GM21526 (cell line): ENCODE results near the gene CADPS2.

Experiments
- ATAC-seq: cut with Tn5 transposase; IDR thresholded peaks from one replicate; pipeline ENCODE4 v1.9.1; 2021; ENCODE audit warnings: moderate library complexity; ENCODE audit not compliant: unreplicated experiment, low FRiP score

CADPS2 gene

DNA sequence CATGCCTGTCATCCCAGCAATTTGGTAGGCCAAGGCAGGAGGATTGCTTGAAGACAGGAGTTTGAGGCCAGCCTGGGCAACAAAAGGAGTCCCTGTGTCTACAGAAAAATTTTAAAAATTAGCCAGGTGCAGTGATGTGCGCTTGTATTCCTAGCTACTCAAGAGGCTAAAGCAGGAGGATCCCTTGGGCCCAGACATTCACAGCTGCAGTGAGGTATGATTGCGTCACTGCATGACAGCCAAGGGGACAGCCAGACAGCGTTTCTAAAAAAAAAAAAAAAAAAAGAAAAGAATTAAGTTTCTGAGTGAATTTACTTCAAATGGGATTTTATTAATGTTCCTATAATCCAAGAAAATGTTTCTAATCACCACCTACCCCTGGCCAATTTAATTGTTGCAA, 96.1 kb downstream of the CADPS2 start:
- ATAC-seq = no peak

DNA sequence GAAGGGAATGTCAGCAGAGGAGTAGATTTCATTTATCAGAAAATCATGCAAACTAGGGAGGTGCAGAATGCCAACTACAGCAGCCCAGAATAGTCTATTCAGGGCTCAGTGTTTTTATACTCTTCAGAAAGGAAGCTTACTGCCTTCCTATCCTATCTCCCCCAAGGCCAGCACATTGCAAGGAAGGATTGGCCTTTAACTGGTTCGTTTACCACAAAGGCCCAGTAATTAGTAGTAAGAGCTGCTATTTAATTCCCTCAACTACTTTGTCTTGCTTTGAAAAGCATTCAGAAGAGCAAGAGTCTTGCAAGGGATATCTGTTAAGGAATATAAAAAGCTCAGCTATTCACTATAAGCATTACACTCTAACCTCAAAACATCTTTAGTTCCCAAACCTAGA, 97.1 kb downstream of the CADPS2 start:
- no peak for ATAC-seq

DNA sequence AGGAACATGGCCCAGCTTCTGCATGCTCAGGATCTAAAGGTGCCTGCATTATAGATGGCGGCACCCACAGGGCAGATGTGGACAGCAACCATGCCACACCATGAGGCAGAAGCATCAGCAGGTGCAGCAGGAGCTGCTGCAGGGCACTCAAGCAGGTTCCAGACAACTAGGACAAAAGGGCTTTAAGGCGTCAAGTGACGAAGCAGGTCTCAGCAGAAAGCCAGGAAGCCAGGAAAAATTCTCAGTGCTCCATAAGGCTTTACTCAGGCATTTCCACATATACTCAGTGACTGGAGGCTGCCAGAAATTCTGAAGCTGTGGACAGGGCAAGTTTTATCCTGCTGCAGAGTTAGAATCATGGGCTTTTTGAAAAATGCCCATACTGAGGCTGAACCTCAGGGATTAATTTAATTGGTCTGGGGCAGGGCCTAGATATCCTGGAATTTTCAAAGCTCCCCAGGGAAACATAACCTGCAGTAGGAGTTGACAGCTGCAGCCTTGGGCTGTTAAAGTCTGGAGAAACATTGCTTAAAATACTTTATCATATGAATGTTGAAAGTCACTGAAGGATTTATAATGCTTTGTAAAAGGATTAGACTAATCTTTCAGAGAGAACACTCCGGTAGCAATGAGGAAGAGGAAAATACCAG, 115.4 kb downstream of the CADPS2 start:
- ATAC-seq = no peak

DNA sequence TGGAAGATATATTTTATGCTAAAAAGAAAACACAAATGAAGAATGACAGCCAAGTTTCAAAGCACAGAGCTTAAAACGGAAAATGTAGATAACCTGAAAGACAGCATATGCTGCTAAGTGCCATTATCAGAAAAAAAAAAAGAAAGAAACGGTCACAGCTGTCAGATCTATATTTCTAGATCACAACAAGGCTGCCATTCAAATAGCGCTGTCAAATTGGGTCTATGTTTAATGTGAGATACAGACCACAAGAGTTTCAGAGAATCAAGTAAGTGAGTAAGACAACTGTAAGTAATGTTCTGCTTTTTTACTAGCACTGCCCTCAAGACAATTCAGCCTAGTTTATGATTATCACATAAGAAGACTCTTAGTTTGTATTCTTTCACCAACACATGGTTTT, 117.4 kb downstream of the CADPS2 start:
- ATAC-seq = no peak

DNA sequence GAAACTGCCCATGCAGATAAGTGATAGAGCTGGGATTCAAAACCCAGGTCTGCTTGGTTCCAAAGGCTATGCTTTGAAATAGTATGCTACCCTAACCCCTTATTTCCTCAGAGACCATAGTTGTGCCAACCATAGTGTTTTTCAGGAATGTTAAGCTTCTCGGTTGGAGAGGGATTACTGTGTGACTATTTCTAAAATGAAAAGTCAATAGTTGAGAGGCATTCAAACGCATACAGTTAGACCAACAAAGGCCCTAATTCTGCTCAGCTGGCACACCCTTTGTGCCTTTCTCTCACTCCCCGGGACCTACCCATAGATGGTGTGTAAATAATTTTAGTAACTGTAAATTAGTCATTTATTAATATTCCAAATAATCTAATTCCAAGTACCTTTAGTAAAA, 118.9 kb downstream of the CADPS2 start:
- ATAC-seq = no peak

DNA sequence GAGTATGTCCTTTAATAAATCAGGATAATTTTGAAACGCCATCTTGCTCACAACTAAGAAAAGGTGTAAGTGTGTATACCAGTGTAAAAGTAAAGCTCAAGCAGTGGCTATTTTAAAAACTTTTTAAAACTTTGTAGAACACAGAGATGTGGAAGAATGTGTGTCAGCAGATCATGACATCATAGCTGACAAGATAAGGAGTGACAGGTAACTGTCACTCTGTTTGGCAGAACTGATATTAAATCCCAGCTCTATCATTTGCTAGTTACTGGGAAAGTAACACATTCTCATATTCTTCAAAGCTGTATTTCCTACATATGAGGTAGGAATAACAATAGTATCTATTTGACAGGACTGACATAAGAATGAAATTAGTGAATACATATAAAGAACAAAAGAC, 119.7 kb downstream of the CADPS2 start:
- ATAC-seq = no peak

DNA sequence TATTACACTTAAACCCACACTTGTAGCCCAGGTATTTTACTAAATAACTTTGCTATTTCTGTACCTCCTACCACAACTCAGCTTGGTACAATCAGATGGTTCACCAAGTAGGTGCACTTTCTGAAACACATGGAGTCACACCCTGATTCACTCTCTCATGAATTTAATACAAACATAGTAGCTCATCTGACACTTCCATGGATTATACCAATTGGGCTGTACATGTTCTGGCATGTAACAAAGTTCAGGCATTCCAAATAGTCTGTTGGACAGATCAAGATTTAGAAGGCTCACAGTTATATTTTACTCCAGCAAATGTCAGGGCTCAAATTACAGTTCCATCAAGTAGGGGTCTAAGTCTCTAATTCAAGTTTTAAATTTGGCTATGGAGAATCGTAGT, 121.4 kb downstream of the CADPS2 start:
- ATAC-seq = no peak

DNA sequence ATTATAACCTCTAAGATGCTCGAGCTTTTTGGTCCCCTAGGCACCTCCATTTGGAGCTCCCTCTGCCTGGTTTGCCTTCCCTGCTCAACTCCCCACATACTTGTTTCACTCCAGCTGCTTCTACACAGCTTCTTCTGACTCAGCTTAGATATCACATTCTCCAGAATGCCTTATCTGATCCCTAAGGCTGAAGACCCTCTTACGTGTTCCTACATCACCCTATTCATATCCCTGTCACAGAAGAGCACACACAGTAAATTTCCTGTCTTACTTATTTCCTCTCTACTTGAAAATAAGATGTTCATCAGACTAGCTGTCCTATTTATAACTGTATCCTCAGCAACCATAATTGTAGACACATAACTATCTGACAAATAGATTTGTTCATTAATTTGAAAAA, 122.2 kb downstream of the CADPS2 start:
- no peak for ATAC-seq

DNA sequence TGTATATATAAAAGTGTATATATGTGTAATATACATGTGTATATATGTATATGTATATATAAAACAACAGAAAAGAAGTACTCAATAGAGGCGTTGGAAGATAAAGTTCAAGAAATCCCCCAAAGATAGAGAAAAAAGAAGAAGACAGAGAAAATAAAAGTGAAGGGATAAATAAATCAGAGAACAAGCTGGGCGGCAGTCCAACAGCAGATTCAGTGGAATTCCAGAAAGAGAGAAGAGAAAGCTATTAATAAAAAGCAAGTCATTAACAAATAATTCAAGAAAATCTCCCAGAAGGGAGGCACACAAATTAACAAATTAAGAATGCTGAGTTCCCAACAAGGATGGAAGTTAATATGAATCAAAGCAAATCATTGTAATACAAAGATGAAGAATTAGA, 124.2 kb downstream of the CADPS2 start:
- ATAC-seq = no peak

DNA sequence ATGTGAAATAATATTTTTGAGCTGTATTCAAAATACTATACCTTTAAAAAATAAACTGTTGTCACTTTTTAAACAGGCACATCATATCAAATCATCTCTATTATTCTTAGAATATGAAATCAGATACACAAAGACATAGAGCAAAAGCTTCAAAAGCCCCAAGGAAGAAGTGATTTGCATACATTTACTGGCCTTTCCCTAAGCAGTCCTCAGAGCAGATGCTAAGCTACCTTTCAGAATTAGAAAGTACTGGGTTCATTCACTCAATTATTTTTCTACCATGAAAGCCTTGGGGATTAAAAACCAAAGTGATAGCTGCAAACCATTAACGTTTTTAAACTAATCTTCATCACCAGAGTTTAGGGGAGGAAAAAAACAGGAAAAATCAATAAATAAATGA, 127.8 kb downstream of the CADPS2 start:
- no peak for ATAC-seq

DNA sequence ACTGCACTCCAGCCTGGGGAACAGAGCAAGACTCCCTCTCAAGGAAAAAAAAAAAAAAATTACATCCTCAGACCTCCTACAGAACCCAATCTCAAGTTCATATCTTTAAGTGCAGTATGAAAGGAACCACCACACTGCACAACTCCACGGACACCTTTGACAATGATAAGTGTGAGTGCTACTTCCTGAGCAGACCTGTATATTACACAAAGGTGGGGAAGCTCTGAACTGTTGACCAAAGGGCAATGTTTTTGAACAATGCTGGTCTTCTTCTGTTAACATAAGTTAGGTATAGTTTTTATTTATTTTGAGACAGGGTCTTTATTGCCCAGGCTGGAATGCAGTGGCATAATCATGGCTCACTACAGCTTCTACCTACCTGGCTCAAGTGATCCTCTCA, 129.4 kb downstream of the CADPS2 start:
- ATAC-seq = no peak

DNA sequence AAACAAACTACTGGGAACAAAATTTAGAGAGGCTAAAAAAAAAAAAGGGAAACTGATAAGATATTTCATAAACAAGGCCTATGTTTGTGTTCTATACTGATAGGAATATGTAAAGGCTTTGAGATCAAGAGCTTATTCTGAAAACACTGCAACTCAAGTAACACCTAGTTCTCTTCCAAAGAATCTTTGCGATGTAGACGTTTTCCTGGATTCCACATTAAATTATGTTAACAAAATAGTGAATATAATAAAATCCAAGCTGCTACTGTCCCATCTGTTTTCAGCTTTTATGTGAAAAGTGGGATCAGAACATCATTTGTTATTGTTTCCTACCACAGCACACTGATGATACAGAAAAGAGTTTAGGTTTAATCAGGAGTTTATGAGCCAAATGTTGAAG, 130.6 kb downstream of the CADPS2 start:
- ATAC-seq = no peak

DNA sequence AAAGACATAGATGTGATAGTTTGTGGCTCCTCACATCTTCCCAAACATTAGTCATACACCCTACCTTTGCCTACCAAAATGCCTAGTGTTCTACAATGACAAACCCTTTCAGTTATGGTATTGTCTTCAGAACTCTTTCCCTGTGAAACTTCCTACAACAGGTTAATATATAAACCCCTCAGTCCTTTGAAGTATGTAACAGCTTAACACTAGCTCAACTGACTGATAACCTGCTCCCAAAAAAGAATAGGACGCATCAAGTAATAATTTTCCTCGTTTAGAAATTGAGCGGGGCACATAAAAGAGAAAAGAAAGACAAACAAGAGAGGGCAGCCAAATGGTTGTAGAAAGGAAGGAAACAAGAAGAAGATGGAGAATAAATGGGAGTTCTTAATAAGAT, 133.7 kb downstream of the CADPS2 start:
- no peak for ATAC-seq

DNA sequence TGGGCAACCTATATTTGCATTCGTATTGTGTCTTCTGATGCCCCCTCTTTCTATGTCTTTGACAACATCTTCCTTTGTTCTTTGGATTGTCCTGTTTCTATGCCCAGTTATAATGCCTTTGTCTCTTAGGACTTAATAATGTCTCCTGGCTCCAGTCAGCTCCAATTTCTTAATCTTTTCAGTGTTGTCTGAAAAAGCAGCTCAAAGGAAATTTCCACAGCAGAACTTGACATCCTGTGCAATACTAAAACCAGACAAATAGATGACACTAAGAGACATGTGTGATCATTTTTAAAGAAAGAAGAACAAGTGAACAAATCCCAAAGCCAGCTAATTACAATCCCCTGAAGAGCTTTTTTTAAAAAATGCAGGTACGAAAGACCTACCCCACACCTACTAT, 135.9 kb downstream of the CADPS2 start:
- no peak for ATAC-seq

DNA sequence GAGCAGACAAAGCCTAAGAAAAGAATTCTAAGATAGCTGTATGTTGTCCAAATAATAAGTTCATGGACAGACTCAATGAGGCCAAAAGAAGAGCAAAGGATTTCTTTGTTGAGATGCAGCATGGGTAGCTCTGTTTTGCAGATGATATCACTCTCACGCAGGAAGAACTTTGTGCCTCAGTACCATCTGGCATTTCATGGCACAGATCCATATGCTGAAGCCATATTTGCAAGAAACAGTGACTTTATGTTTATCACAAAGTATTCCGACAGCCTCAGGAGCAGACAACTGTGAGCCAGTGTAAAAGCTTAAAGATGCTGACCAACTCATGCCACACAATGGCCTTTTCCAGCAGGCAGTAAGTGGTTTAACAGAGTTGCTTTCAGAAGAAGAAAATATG, 138.1 kb downstream of the CADPS2 start:
- no peak for ATAC-seq

DNA sequence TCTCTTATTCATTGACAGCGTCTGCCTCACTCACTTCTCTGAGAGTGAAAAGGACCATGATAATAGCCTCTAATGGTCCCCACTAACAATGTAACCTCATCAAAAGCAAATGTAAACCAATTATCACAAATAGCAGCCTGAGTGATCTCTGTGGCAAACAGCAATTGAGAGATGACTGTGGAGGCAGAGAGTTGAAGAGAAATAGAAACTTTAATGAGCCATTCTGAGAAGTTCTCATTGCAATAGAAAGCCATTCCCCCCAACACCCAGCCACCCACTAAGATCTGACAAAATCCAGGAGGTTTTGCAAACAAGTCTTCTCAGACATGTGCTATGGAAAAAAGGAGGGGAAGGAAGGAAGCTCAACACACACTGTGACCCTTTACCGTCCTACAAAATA, 139.3 kb downstream of the CADPS2 start:
- ATAC-seq = no peak

DNA sequence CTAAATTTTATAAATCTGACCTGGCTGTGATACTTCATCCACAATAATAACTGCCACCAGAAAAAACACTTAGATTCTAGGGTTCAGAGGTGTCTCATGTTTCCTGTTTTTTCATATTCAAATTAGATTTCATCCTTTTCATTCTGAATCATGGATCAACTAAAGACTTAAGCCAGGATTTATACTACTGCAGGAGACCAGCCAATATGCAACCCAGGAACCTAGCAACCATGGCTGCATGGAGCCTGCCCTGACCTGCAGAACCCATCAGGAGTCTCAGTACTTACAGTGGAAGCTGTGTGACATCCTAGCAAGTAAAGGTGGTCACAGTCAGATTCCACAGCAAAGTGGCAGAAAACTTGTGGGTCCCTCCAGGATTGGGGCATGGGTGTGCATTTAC, 143.0 kb downstream of the CADPS2 start:
- ATAC-seq = no peak

DNA sequence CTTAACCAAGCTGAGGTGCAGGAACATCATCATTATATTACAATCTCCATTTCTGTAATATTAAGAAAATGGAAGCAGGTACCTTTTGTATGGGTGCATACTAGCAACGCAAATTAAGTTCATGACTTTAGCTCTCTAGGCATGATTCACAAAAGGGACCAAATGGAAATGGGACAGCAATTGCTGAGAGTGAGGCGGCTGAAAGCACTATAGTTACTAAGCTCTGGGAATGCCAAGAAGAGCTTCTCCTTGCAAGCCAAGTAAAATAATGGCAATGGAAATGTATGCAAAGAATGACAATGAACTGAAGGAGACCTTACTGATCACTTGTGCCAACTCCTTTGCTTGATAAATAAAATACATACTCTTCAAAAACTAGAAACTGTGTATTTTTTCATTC, 147.3 kb downstream of the CADPS2 start:
- no peak for ATAC-seq

DNA sequence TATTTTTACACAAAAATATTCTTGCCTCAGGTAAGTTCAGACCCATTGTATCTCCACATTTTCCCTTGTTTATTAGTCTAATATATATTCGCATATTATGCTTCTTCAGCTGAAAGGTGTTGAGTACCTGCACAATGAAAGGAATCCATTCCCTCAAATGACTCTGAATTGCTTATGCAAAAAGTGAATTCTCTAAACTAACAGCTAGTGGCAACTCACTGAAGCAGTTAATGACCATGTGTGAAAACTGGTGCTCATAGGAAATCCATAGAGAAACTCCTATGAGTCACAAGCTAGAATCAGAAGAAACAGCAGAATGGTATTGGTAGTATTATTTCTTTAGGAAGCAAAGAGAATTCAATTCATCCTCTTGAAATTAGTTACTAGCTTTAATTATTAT, 150.1 kb downstream of the CADPS2 start:
- no peak for ATAC-seq

DNA sequence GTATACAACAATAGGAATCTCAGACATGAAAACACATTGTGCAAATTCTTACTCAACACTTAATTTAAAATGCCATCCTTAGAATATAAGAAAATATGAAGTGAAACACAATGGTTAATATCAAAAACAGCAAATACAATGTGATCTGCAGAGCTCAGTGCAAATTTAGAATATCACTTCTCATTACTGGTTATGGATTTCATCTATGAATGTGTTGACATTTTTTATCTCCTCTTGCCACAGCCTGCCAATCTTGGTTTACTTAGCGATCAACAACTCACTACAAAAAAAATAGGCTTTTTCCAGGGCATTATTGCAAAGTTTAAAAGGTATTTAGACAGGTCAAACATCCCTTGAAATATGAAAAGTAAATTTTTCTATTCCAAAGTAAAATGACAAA, 158.5 kb downstream of the CADPS2 start:
- no peak for ATAC-seq

DNA sequence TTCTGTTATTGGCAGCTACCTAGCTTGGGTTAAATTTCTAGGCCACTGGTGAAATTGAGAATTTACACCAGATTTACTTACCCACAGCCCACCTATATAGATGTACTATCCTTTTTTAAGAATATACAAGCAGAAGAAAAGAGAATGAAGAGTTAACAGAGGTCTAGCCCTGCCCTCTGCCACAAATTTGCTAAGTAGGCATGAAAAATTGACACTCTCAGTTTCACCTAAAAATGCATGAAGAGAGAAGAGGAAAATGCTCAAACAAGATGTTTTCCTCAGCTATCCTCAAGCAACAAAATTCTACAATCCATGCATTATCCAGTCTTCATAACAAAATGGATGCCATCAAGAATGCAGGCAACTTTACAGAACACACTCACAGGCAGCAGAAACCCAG, 158.9 kb downstream of the CADPS2 start:
- ATAC-seq = no peak

DNA sequence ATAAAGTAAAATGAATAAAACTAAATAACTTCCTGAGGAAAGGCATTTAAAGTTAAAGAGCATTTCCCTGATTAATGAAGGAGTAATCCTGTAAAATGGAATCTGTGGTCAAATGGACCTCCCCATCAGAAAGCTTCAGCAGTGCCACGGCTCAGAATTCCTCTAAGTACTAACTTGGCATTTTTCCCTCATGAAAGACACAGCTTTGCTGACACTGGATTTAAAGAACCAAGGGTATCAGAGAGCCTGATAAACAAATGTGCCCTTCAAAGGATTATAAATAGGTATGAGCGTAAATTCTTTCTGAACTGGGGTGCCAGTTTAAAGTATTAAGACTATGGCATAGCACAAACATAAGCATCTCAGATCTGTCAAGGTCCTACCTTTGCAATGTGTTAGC, 159.4 kb downstream of the CADPS2 start:
- no peak for ATAC-seq

DNA sequence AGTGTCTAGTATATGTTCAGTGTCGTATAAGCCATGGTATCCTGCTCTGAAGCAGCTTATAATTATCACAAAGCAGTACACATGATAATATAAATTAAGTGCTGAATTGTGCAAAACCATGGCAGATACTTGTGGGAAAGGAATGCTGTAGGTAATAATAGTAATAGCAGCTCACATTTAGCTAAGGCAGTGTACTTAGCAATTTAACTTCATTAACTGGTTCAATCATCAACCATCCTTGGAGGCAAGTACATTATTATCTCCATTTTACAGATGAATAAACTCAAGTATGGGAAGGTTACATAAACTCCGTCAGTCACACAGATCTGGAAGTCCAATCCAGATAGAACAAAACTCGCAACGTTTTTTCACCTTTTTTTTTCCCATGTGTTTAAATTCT, 161.9 kb downstream of the CADPS2 start:
- ATAC-seq = no peak
